PFSK-1 (cell line): Measurements from ENCODE around the gene STT3A.

ENCODE experiments used
- FOXP2 ChIP-seq: optimal IDR thresholded peaks from 2 replicates; pipeline ENCODE3; 2011; ENCODE audit warnings: borderline replicate concordance, control low read depth, inconsistent platforms; ENCODE audit not compliant: insufficient read depth; ENCODE audit errors: extremely low read length, extremely low read depth
- POLR2AphosphoS5 ChIP-seq: IDR thresholded peaks from 2 replicates; pipeline ENCODE4 v1.6.1; 2012; ENCODE audit warnings: low read depth, mild to moderate bottlenecking, control low read depth, low read length, moderate library complexity
- REST ChIP-seq, 2 experiments: IDR thresholded peaks; 2 replicates each; pipeline versions ENCODE4 v1.6.1 to v1.8.0; 2011 to 2012; ENCODE audit warnings: low read depth in 2 of 2, low read length in 2 of 2, control low read depth in 1 of 2, inconsistent platforms in 1 of 2, mild to moderate bottlenecking in 1 of 2, moderate library complexity in 1 of 2; ENCODE audit not compliant: insufficient read depth in 1 of 2
- SIN3A ChIP-seq: IDR thresholded peaks from 2 replicates; pipeline ENCODE4 v1.6.1; 2012; ENCODE audit warnings: mild to moderate bottlenecking, low read length, moderate library complexity, borderline replicate concordance; ENCODE audit not compliant: insufficient read depth
- TAF1 ChIP-seq: IDR thresholded peaks from 2 replicates; pipeline ENCODE4 v1.6.1; 2012; ENCODE audit warnings: low read length, control low read depth, borderline replicate concordance; ENCODE audit not compliant: insufficient read depth

GRCh38 chr11:125591649-125592304, 875 bp upstream of the STT3A start:
- TF ChIP-seq POLR2AphosphoS5 (no peak), SIN3A (no peak), REST (IDR thresholded peaks at IDR 0.05; ENCODE audit: insufficient read depth in 1 of 2, low read depth in 2 of 2, low read length in 2 of 2) (no peak), FOXP2 (no peak), TAF1 (no peak)
